NCI-H187 treated with DMSO at 0.1 percent for 48 hours (cell line): ENCODE results near the gene HEATR5B.
"Not testable (repeated sequence)": the region's sequence is repeated elsewhere in the genome, so short reads cannot be mapped to it uniquely, and the experiment has no call there.

Experiments
- DNase-seq: peaks from one replicate; lab custom pipeline; 2025; lab: John Stamatoyannopoulos, UW

Gene HEATR5B

GRCh38 chr2:37061776-37062175, 22.4 kb downstream of the HEATR5B start:
- DNase-seq = no peak

GRCh38 chr2:37061013-37061711, 23.0 kb downstream of the HEATR5B start:
- no peak for DNase-seq

GRCh38 chr2:37060446-37060845, 23.7 kb downstream of the HEATR5B start:
- no peak for DNase-seq

- no peak for DNase-seq
Observed at GRCh38 chr2:37059841-37060240, 24.3 kb downstream of the HEATR5B start.

GRCh38 chr2:37052600-37053332, 31.4 kb downstream of the HEATR5B start:
- DNase-seq = no peak

GRCh38 chr2:37039580-37039979, 44.6 kb downstream of the HEATR5B start:
- DNase-seq = no peak

- no peak for DNase-seq
Observed at GRCh38 chr2:37037771-37038170, 46.4 kb downstream of the HEATR5B start.

GRCh38 chr2:37029758-37030157, 54.4 kb downstream of the HEATR5B start:
- no peak for DNase-seq

GRCh38 chr2:37026050-37026449, 58.1 kb downstream of the HEATR5B start:
- DNase-seq = no peak

- DNase-seq = no peak
Observed at GRCh38 chr2:37020887-37021796, 63.0 kb downstream of the HEATR5B start.

GRCh38 chr2:37020212-37020886, 63.8 kb downstream of the HEATR5B start:
- DNase-seq = no peak

- DNase-seq = no peak
Observed at GRCh38 chr2:37013315-37013641, 70.9 kb downstream of the HEATR5B start.

- DNase-seq = no peak
Observed at GRCh38 chr2:37011130-37011529, 73.0 kb downstream of the HEATR5B start.

GRCh38 chr2:37005118-37005868, 78.9 kb downstream of the HEATR5B start:
- no peak for DNase-seq

GRCh38 chr2:37000988-37001556, 83.1 kb downstream of the HEATR5B start:
- DNase-seq = no peak

- no peak for DNase-seq
Observed at GRCh38 chr2:37000318-37000717, 83.9 kb downstream of the HEATR5B start.

- not testable (repeated sequence) for DNase-seq
Observed at GRCh38 chr2:36999416-36999815, 84.8 kb downstream of the HEATR5B start.

GRCh38 chr2:36993841-36994620, 90.1 kb downstream of the HEATR5B start:
- DNase-seq = no peak

- DNase-seq = no peak
Observed at GRCh38 chr2:36988008-36988407, 96.2 kb downstream of the HEATR5B start.

- no peak for DNase-seq
Observed at GRCh38 chr2:36982467-36982866, 101.7 kb downstream of the HEATR5B start.
